H1 (cell line): Measurements from ENCODE around the gene SV2C. TPM values are rescaled to one million over a fixed set of nuclear protein-coding genes. Genes with fewer than 3 reads are reported as not detected.

ENCODE experiments used
- BCL11A ChIP-seq, 2 experiments: IDR thresholded peaks; one replicate each; pipeline ENCODE4 v1.6.1; 2011; ENCODE audit warnings: low read depth in 2 of 2, low read length in 2 of 2, mild to moderate bottlenecking in 2 of 2
- CHD1 ChIP-seq: IDR thresholded peaks from 2 replicates; pipeline ENCODE4 v1.6.1; 2012; ENCODE audit warnings: low read depth, low read length, improper control_type of control experiment
- HDAC6 ChIP-seq: IDR thresholded peaks from one replicate; pipeline ENCODE4 v1.7.1; 2012; ENCODE audit warnings: low read depth, mild to moderate bottlenecking, inconsistent platforms, low read length, moderate library complexity
- JUN ChIP-seq: IDR thresholded peaks from 2 replicates; pipeline ENCODE4 v1.6.1; 2011; ENCODE audit warnings: low read depth, mild to moderate bottlenecking, improper control_type of control experiment, low read length
- KDM4A ChIP-seq: IDR thresholded peaks from one replicate; pipeline ENCODE4 v1.7.1; 2012; ENCODE audit warnings: low read depth, mild to moderate bottlenecking, moderate library complexity, low read length, inconsistent platforms; ENCODE audit not compliant: severe bottlenecking
- SP4 ChIP-seq: IDR thresholded peaks from 2 replicates; pipeline ENCODE4 v1.6.1; 2012; ENCODE audit warnings: low read length, inconsistent platforms
- TCF12 ChIP-seq: IDR thresholded peaks from 2 replicates; pipeline ENCODE4 v1.6.1; 2011; ENCODE audit warnings: low read depth, mild to moderate bottlenecking, low read length
- polyA plus RNA-seq, 7 experiments: library from polyadenylated mRNA; depleted of rRNA in 3 of 7; stranded (reverse) in 5 of 7; unstranded in 2 of 7; fragments of >200 nt in 5 of 7; fragments of 200-250 nt in 2 of 7; gene quantifications; 1 replicate in 5 of 7; 2 replicates in 1 of 7; 4 replicates in 1 of 7; pipeline versions ENCODE4 v1.2.1 to v1.2.3, GENCODE V29; 2011 to 2013; ENCODE audit warnings: missing spikeins in 2 of 7, mixed read lengths in 2 of 7
- total RNA-seq: library from RNA; stranded (reverse); fragmentation: NEBNext Ultra II Directional; extraction: Animal tissue kit (Norgen Biotek cat#: 25700); gene quantifications from 2 replicates; pipeline ENCODE4 v1.2.1, GENCODE V29; 2021

The SV2C gene
- total and polyA plus RNA-seq, 2 of the 8 experiments (the other 6 are each of a cell fraction or from before 2014, with no cell fraction given): 0.08 to 0.24 TPM

- TF ChIP-seq KDM4A: no peak
- TF ChIP-seq SP4: no peak
- no peak for TF ChIP-seq CHD1
- no peak for TF ChIP-seq TCF12
- TF ChIP-seq BCL11A (IDR thresholded peaks at IDR 0.05; ENCODE audit: low read depth in 2 of 2, low read length in 2 of 2): no peak
- TF ChIP-seq JUN: no peak
- TF ChIP-seq HDAC6: no peak
- TF ChIP-seq, all 59 proteins: peak for 0
These were observed 310.0 kb downstream of the SV2C start (continued) for GRCh38 chr5:76393035-76393680.
